Measurements from ENCODE around the gene DRC3.

- TF ChIP-seq EZH2 (IDR thresholded peaks at IDR 0.05; ENCODE audit: borderline replicate concordance, low read depth, low read length, severe bottlenecking) (no peak), CTCF (IDR thresholded peaks at IDR 0.05; ENCODE audit: extremely low read depth in 1 of 2, insufficient read depth in 1 of 2, low read depth in 1 of 2, low read length in 2 of 2) (no peak), FOS (IDR thresholded peaks at IDR 0.05; ENCODE audit: borderline replicate concordance, insufficient read depth, low read length) (no peak), MAX (IDR thresholded peaks at IDR 0.05; ENCODE audit: insufficient read depth, insufficient read length) (no peak), POLR2A (IDR thresholded peaks at IDR 0.05; ENCODE audit: low read depth, low read length) (no peak), POLR2AphosphoS5 (IDR thresholded peaks at IDR 0.05; ENCODE audit: insufficient read depth, low read depth, low read length) (no peak), JUN (IDR thresholded peaks at IDR 0.05; ENCODE audit: borderline replicate concordance, insufficient read depth, insufficient read length, low read depth) (no peak), GATA2 (IDR thresholded peaks at IDR 0.05; ENCODE audit: insufficient read depth, insufficient read length, low read depth, low read length) (no peak)
These were observed 9.6 kb upstream of the DRC3 start for GRCh38 chr17:17963066-17963465.
